IMR-90 (cell line): ENCODE data around the gene ADCY2.

Experiments
- CTCF ChIP-seq: conservative IDR thresholded peaks from 2 replicates; pipeline ENCODE4 v1.5.1; 2012; ENCODE audit warnings: mild to moderate bottlenecking, low read depth, low read length, improper control_type of control experiment
- FOS ChIP-seq: fragments of 150-350 bp; IDR thresholded peaks from 2 replicates; pipeline ENCODE4 v1.6.1; 2016; ENCODE audit warnings: low read depth, low read length
- MAFK ChIP-seq: IDR thresholded peaks from 2 replicates; pipeline ENCODE4 v1.6.1; 2012; ENCODE audit warnings: low read depth, low read length, improper control_type of control experiment
- MXI1 ChIP-seq: IDR thresholded peaks from 2 replicates; pipeline ENCODE4 v1.6.1; 2012; ENCODE audit warnings: low read depth, mild to moderate bottlenecking, low read length, moderate library complexity, borderline replicate concordance
- POLR2A ChIP-seq: IDR thresholded peaks from 2 replicates; pipeline ENCODE4 v1.6.1; 2012; ENCODE audit warnings: mild to moderate bottlenecking, low read depth, low read length
- RAD21 ChIP-seq: IDR thresholded peaks from 2 replicates; pipeline ENCODE4 v1.6.1; 2012; ENCODE audit warnings: low read length, improper control_type of control experiment
- RFX5 ChIP-seq: IDR thresholded peaks from 2 replicates; pipeline ENCODE4 v1.8.0; 2012; ENCODE audit warnings: low read depth, mild to moderate bottlenecking, low read length, moderate library complexity

- TF ChIP-seq CTCF (no peak), MXI1 (no peak), POLR2A (no peak), RAD21 (no peak), FOS (no peak), MAFK (no peak), RFX5 (no peak)
Observed at GRCh38 chr5:7609726-7610125, 213.8 kb downstream of the ADCY2 start.
